Raji (cell line): ENCODE data around the gene CNOT4.

Source experiments
- POLR2A ChIP-seq: IDR thresholded peaks from 2 replicates; pipeline ENCODE4 v1.6.1; 2011; ENCODE audit warnings: low read depth, low read length, control low read depth; ENCODE audit not compliant: insufficient read depth

Gene CNOT4

GRCh38 chr7:135316648-135317313 is 193.1 kb downstream of the CNOT4 start:
- no peak for TF ChIP-seq POLR2A

- TF ChIP-seq POLR2A: no peak
Measured at GRCh38 chr7:135313971-135314370, 195.9 kb downstream of the CNOT4 start.
